Peyer's patch (tissue), 4 donors: ENCODE data around the gene MYO18B.

Experiments used
- CTCF ChIP-seq, 6 experiments: fragments of 450-650 bp in 4 of 6; fragments of 200-600 bp in 2 of 6; sonication (generic) in 1 of 6; IDR thresholded peaks; one replicate each; pipeline ENCODE4 v1.5.1; 2017 to 2019; ENCODE audit warnings: antibody characterized with exemption in 6 of 6, mild to moderate bottlenecking in 3 of 6, moderate library complexity in 1 of 6
- POLR2A ChIP-seq, 2 donors: fragments of 450-650 bp; IDR thresholded peaks; one replicate each; pipeline ENCODE4 v1.5.1; 2017; ENCODE audit warnings: antibody characterized with exemption in 2 of 2, mild to moderate bottlenecking in 2 of 2, moderate library complexity in 2 of 2

GRCh38 chr22:25881210-25881755 is 139.3 kb downstream of the MYO18B start:
- TF ChIP-seq POLR2A (IDR thresholded peaks at IDR 0.05): no peak
- no peak for TF ChIP-seq CTCF (IDR thresholded peaks at IDR 0.05)
